ENCODE results near the gene PHC3.

The PHC3 gene

GRCh38 chr3:170089862-170090600 lies 91.5 kb downstream of the PHC3 start:
- Histone ChIP-seq H3K4me1 (ENCODE audit: control insufficient read depth, insufficient read depth, low read length) (no peaks in the 10 kb centered on the region), H3K4me2 (ENCODE audit: low read length) (no peak overlapping the region), H3K27me3 (ENCODE audit: control insufficient read depth, insufficient read depth, low read length) (no peaks in the 10 kb centered on the region), H3K4me3 (ENCODE audit: low read length) (no peak overlapping the region), H3K9ac (ENCODE audit: low read depth, low read length) (no peak overlapping the region), H3K9me3 (replicated peaks; ENCODE audit: low read length) (no peaks in the 10 kb centered on the region), H3K36me3 (ENCODE audit: insufficient read depth, low read length) (peaks cover 59% of the 10 kb centered on the region)

- Histone ChIP-seq H3K27me3 (ENCODE audit: control insufficient read depth, insufficient read depth, low read length) (no peaks in the 10 kb centered on the region), H3K4me3 (ENCODE audit: low read length) (no peak overlapping the region), H3K9ac (ENCODE audit: low read depth, low read length) (no peak overlapping the region), H3K36me3 (ENCODE audit: insufficient read depth, low read length) (peaks cover 44% of the 10 kb centered on the region), H3K4me2 (ENCODE audit: low read length) (no peak overlapping the region), H3K4me1 (ENCODE audit: control insufficient read depth, insufficient read depth, low read length) (peaks cover 6% of the 10 kb centered on the region), H3K9me3 (replicated peaks; ENCODE audit: low read length) (no peaks in the 10 kb centered on the region)
Measured at GRCh38 chr3:170085396-170085795, 96.1 kb downstream of the PHC3 start.

- no peak overlapping the region for H3K9ac ChIP-seq (ENCODE audit: low read depth, low read length)
- H3K4me1 ChIP-seq (ENCODE audit: control insufficient read depth, insufficient read depth, low read length): peaks cover 6% of the 10 kb centered on the region
- no peak overlapping the region for H3K4me2 ChIP-seq (ENCODE audit: low read length)
- H3K36me3 ChIP-seq (ENCODE audit: insufficient read depth, low read length): peaks cover 50% of the 10 kb centered on the region
- H3K9me3 ChIP-seq (replicated peaks; ENCODE audit: low read length): no peaks in the 10 kb centered on the region
- no peaks in the 10 kb centered on the region for H3K27me3 ChIP-seq (ENCODE audit: control insufficient read depth, insufficient read depth, low read length)
- H3K4me3 ChIP-seq (ENCODE audit: low read length): no peak overlapping the region
Measured at GRCh38 chr3:170083343-170083742, 98.2 kb downstream of the PHC3 start.

GRCh38 chr3:170081079-170081741 lies 100.3 kb downstream of the PHC3 start:
- H3K9ac ChIP-seq (ENCODE audit: low read depth, low read length): no peak overlapping the region
- peaks cover 33% of the 10 kb centered on the region for H3K36me3 ChIP-seq (ENCODE audit: insufficient read depth, low read length)
- H3K4me2 ChIP-seq (ENCODE audit: low read length): no peak overlapping the region
- H3K9me3 ChIP-seq (replicated peaks; ENCODE audit: low read length): no peaks in the 10 kb centered on the region
- H3K4me1 ChIP-seq (ENCODE audit: control insufficient read depth, insufficient read depth, low read length): peaks cover 9% of the 10 kb centered on the region
- H3K27me3 ChIP-seq (ENCODE audit: control insufficient read depth, insufficient read depth, low read length): no peaks in the 10 kb centered on the region
- no peak overlapping the region for H3K4me3 ChIP-seq (ENCODE audit: low read length)

GRCh38 chr3:170080605-170081004 lies 100.9 kb downstream of the PHC3 start:
- H3K4me1 ChIP-seq (ENCODE audit: control insufficient read depth, insufficient read depth, low read length): peaks cover 9% of the 10 kb centered on the region
- no peak overlapping the region for H3K9ac ChIP-seq (ENCODE audit: low read depth, low read length)
- peaks cover 30% of the 10 kb centered on the region for H3K36me3 ChIP-seq (ENCODE audit: insufficient read depth, low read length)
- H3K27me3 ChIP-seq (ENCODE audit: control insufficient read depth, insufficient read depth, low read length): no peaks in the 10 kb centered on the region
- no peak overlapping the region for H3K4me3 ChIP-seq (ENCODE audit: low read length)
- no peaks in the 10 kb centered on the region for H3K9me3 ChIP-seq (replicated peaks; ENCODE audit: low read length)
- H3K4me2 ChIP-seq (ENCODE audit: low read length): no peak overlapping the region

- H3K27me3 ChIP-seq (ENCODE audit: control insufficient read depth, insufficient read depth, low read length): no peaks in the 10 kb centered on the region
- no peak overlapping the region for H3K9ac ChIP-seq (ENCODE audit: low read depth, low read length)
- no peaks in the 10 kb centered on the region for H3K9me3 ChIP-seq (replicated peaks; ENCODE audit: low read length)
- H3K36me3 ChIP-seq (ENCODE audit: insufficient read depth, low read length): peaks cover 24% of the 10 kb centered on the region
- no peak overlapping the region for H3K4me2 ChIP-seq (ENCODE audit: low read length)
- no peak overlapping the region for H3K4me3 ChIP-seq (ENCODE audit: low read length)
- peaks cover 9% of the 10 kb centered on the region for H3K4me1 ChIP-seq (ENCODE audit: control insufficient read depth, insufficient read depth, low read length)
Measured at GRCh38 chr3:170079536-170080165, 101.9 kb downstream of the PHC3 start.

GRCh38 chr3:170078620-170079281 lies 102.8 kb downstream of the PHC3 start:
- Histone ChIP-seq H3K9me3 (replicated peaks; ENCODE audit: low read length) (no peaks in the 10 kb centered on the region), H3K27me3 (ENCODE audit: control insufficient read depth, insufficient read depth, low read length) (no peaks in the 10 kb centered on the region), H3K36me3 (ENCODE audit: insufficient read depth, low read length) (peaks cover 19% of the 10 kb centered on the region), H3K4me3 (ENCODE audit: low read length) (no peak overlapping the region), H3K4me2 (ENCODE audit: low read length) (no peak overlapping the region), H3K9ac (ENCODE audit: low read depth, low read length) (no peak overlapping the region), H3K4me1 (ENCODE audit: control insufficient read depth, insufficient read depth, low read length) (peaks cover 9% of the 10 kb centered on the region)

GRCh38 chr3:170077361-170077760 lies 104.2 kb downstream of the PHC3 start:
- H3K27me3 ChIP-seq (ENCODE audit: control insufficient read depth, insufficient read depth, low read length): no peaks in the 10 kb centered on the region
- H3K36me3 ChIP-seq (ENCODE audit: insufficient read depth, low read length): peaks cover 15% of the 10 kb centered on the region
- no peak overlapping the region for H3K9ac ChIP-seq (ENCODE audit: low read depth, low read length)
- H3K4me3 ChIP-seq (ENCODE audit: low read length): no peak overlapping the region
- H3K4me2 ChIP-seq (ENCODE audit: low read length): no peak overlapping the region
- H3K9me3 ChIP-seq (replicated peaks; ENCODE audit: low read length): no peaks in the 10 kb centered on the region
- H3K4me1 ChIP-seq (ENCODE audit: control insufficient read depth, insufficient read depth, low read length): peaks cover 9% of the 10 kb centered on the region

- no peaks in the 10 kb centered on the region for H3K27me3 ChIP-seq (ENCODE audit: control insufficient read depth, insufficient read depth, low read length)
- no peak overlapping the region for H3K4me2 ChIP-seq (ENCODE audit: low read length)
- no peak overlapping the region for H3K9ac ChIP-seq (ENCODE audit: low read depth, low read length)
- peaks cover 9% of the 10 kb centered on the region for H3K4me1 ChIP-seq (ENCODE audit: control insufficient read depth, insufficient read depth, low read length)
- no peaks in the 10 kb centered on the region for H3K9me3 ChIP-seq (replicated peaks; ENCODE audit: low read length)
- no peak overlapping the region for H3K4me3 ChIP-seq (ENCODE audit: low read length)
- H3K36me3 ChIP-seq (ENCODE audit: insufficient read depth, low read length): peaks cover 15% of the 10 kb centered on the region
Measured at GRCh38 chr3:170076715-170077238, 104.8 kb downstream of the PHC3 start.

- Histone ChIP-seq H3K9me3 (replicated peaks; ENCODE audit: low read length) (no peaks in the 10 kb centered on the region), H3K36me3 (ENCODE audit: insufficient read depth, low read length) (peaks cover 13% of the 10 kb centered on the region), H3K27me3 (ENCODE audit: control insufficient read depth, insufficient read depth, low read length) (no peaks in the 10 kb centered on the region), H3K4me1 (ENCODE audit: control insufficient read depth, insufficient read depth, low read length) (peaks cover 3% of the 10 kb centered on the region), H3K4me3 (ENCODE audit: low read length) (no peak overlapping the region), H3K9ac (ENCODE audit: low read depth, low read length) (no peak overlapping the region), H3K4me2 (ENCODE audit: low read length) (no peak overlapping the region)
Measured at GRCh38 chr3:170075441-170076091, 106.0 kb downstream of the PHC3 start.

- Histone ChIP-seq H3K4me1 (ENCODE audit: control insufficient read depth, insufficient read depth, low read length) (no peaks in the 10 kb centered on the region), H3K4me2 (ENCODE audit: low read length) (no peak overlapping the region), H3K9me3 (replicated peaks; ENCODE audit: low read length) (no peaks in the 10 kb centered on the region)
Measured at GRCh38 chr3:170064108-170064507, 117.4 kb downstream of the PHC3 start.

More at GRCh38 chr3:170064108-170064507, 117.4 kb downstream of the PHC3 start:
- Histone ChIP-seq H3K27me3 (ENCODE audit: control insufficient read depth, insufficient read depth, low read length) (no peaks in the 10 kb centered on the region), H3K9ac (ENCODE audit: low read depth, low read length) (no peak overlapping the region), H3K36me3 (ENCODE audit: insufficient read depth, low read length) (no peaks in the 10 kb centered on the region), H3K4me3 (ENCODE audit: low read length) (no peak overlapping the region)
